Right ventricle myocardium inferior (tissue), 1 donor: Measurements from ENCODE around the gene BTBD9. TPM values are rescaled to one million over a fixed set of nuclear protein-coding genes. Genes with fewer than 3 reads are reported as not detected.
"Not testable (repeated sequence)": the region's sequence is repeated elsewhere in the genome, so short reads cannot be mapped to it uniquely, and the experiment has no call there.

Experiments
- ATAC-seq: fragments of 200-7000 bp; cut with Tn5 transposase; one replicate; pipeline ENCODE4 v1.9.1; 2020; ENCODE audit warnings: mild to moderate bottlenecking, moderate library complexity
- DNase-seq: peaks from one replicate; pipeline ENCODE4 v3.0.0; 2021; ENCODE audit errors: missing footprints
- intact Hi-C: fragments of 100-400 bp; cut with DNase I; formaldehyde crosslinking; loops from one replicate; pipeline ENCODE4 v1.11.0; 2022
- total RNA-seq: library from RNA; stranded (reverse); fragmentation: NEBNext Ultra II Directional; extraction: Animal tissue kit (Norgen Biotek cat#: 25700); gene quantifications from one replicate; pipeline ENCODE4 v1.2.1, GENCODE V29; 2021
- donor health status: DM: no; HTN: yes; CAD: no; lungs with severe emphysema.

The BTBD9 gene
- total RNA-seq, 1 donor from 2014 or later: 16.8 TPM

DNA sequence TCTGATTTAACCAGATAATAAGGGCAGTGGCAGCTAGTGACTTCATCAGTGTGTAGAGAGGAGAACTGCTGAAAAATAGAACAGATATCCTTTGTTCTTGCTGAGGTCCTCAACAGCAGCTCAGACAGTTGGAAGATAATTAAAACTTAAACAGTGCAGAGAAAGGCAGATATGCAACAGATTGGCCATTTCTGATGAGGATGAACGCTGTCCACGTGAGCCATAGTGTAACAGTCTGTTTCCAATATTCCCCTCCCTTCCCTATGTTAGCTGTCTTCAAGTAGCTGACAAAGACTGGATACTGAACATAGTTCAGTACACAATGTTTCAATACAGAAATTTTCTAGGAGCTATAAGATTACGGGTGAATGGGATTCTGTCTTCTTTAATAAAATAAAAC lies 291.4 kb downstream of the BTBD9 start:
- ATAC-seq (no peak), DNase-seq (no peak)
- intact Hi-C loops: no loop called here

DNA sequence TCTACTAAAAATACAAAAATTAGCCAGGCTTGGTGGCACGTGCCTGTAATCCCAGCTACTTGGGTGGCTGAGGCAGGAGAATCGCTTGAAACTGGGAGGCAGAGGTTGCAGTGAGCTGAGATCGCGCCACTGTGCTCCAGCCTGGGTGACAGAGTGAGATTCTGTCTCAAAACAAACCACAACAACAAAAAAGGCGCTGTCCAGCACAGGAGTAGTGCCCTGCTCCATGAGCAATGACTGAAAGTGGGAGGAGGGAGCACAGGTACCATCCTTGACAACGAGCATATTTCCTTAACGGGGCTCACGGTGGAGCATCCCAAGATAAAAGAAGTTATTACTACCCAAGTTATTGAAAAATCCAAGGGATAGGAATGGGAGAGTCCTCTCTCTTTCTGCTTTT lies 291.9 kb downstream of the BTBD9 start:
- DNase-seq, ATAC-seq, intact Hi-C loops: not testable (repeated sequence)

DNA sequence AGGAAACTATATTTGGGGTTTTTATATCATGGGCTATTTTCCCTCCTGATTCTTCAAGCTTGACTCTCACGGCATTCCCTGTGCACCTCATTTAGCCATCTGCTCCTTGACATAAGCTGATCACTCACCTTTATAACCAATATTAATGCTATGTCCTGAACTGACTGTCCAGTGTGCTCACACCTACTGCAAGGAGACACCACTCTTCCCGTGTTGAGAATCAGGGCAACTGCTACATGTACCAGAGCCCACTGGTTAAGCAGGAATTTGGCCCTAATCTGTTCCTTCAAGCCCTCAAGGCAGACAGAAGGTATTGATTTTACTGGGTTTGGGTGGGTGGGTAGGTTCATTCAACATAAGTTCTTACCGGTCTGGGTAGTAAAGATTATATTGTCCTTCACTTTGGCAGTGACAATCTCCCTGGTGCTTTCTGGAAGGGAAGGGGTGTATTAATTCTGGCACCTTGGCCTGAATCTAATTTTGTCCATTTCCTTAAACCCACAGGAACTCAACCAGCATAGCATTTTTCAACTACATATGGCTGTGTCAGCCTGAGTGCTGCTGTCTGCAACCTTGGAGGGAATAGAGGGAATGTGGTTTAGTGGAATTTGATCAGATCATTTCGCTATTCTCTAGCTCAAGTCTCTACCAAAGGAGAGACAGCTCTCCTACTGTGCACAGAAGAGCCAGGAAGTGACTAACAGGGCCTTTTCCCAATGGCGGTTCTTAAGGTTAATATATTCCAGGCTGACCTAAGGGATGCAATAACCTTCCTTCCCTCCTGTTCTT lies 293.2 kb downstream of the BTBD9 start:
- intact Hi-C loops: no loop called here
- ATAC-seq (no peak), DNase-seq (no peak)

DNA sequence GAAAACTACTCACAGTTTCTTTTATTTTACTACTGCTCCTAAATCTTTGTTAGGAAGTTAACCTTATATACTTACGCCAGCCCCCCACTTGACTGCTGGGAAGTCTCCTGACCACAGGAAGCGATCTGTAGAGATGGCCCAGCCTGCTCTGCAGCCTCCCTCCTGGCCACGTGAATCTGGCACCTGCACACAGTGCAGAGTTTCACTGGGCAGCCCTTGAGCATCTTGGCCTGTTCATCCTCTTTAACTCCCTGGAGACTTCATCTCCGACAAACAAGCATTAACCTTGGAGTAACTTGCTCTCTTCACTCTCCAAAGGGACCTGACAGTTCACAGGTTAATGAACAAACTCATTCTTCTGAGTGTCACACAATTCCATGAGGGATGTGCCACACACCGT lies 294.1 kb downstream of the BTBD9 start:
- no peak for ATAC-seq
- intact Hi-C loops: no loop called here
- DNase-seq: no peak

DNA sequence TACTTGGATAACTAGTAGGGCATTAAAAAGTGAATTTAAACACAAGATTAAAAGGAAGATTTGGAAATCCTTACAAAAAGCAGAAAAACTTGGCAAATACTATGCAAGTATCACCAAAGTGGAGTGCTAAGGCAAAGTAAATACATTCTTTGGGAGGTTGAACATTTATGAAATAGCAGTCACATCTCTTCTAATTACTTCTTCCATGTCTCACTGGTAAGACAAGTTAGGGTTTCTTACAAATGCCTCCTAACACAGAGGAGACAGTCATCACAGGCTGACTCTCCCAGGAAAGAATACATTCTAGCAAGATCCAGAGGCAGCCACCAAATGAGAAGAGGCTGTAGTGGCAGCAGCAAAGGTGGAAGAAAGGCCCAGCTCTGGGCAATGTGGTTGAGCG lies 298.2 kb downstream of the BTBD9 start:
- no peak for DNase-seq
- intact Hi-C loops: no loop called here
- ATAC-seq: no peak

DNA sequence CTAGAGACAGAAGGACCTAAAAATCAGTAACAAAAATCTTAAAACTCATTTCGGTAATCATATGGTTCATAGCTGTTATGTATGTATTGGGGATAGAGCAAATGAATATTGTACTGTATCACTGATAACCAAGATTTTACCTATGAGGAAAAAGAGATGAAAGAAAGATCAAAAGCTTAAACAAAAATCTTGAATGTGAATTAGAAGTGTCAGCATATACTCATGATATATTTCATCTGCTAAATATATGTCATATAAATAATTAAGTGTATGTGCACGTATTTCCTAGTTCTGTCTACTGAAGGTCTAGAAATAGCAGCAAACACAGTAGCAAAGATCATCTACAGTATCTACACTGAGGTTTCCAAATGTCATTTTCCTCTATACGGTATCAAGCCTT lies 299.8 kb downstream of the BTBD9 start:
- intact Hi-C loops: no loop called here
- ATAC-seq (no peak), DNase-seq (no peak)

DNA sequence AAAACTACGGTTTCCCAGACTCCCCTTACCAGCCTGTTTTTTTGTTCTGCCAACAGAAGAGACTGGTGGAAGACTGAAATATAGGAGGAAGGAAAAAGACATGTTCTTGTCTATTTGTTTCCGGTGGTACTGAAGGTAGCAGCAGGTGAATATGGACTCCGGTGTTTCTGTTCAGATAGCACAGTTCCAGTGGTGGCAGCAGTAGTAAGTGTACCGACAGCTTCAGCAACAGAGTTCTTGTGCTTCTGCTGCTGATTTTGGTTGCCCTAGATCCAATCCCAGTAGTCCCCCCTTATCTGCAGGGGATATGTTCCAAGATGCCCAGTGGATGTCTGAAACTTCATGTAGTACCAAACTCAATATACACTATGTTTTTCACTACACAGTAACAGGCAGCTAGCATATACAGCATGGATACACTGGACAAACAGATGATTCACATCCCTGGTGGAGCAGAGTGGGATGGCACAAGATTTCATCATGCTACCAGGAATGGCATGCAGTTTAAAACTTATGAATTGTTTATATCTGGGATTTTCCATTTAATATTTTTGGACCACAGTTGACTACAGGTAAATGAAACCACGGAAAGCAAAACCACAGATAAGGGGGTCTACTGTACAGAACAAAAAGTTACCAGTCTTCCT lies 301.8 kb downstream of the BTBD9 start:
- no peak for ATAC-seq
- intact Hi-C loops: no loop called here
- DNase-seq: no peak

DNA sequence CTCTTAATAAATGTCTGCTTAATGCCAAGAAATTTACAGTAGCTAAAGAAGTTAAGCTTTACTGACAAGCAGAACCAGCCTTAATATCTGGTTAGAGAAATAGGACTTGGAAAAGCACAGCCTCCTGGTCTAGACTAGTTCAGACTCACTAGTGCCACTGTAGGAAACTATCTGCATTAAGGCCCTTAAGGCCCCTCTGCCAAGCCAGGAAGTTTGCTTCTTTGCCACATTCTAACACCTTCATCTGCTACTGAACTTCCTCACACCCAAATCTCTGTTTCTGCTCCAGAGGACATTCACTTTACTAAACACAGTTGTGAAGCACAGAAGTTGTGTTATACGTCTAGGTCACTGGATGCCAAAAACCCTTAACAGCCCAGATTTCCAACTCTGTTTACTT lies 302.8 kb downstream of the BTBD9 start:
- ATAC-seq (no peak), DNase-seq (no peak)
- intact Hi-C loops: no loop called here

DNA sequence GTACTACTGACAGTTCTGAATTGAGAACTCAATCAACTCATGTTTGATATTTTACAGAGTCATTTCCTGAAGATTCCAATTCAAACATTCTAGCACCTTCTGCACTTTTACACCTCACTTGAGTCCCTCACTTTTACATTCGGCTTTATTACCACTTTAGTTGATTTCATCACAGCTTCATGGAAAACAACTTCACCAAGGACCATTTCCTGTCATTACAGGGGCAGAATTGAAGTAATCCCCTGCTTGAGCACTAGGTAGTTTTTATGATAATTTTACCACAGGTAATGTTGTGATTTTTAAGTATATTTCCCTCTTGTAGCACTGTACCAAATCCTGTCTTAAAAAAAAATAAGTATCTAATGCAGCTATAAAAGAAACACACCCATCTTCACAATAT lies 312.9 kb downstream of the BTBD9 start:
- DNase-seq (no peak), ATAC-seq (no peak)
- intact Hi-C loops: no loop called here

DNA sequence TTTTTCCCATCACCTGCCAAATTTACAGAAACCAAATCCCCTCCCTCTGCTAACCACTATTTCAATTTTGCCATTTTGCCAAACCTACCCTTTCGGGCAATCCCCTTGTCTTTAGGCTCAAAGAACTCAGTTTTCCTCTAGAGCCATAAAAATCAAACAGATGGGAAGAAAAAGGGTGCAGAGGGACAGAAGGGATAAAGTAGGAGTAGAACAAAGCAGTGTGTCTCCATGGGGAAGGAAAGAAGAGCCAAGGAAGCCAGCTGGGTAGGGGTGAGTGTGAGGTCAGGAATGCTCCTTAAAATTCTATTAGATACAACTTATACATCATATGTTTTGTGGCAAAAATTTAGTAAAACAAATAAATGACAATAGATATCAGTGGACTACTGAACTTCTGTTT lies 316.5 kb downstream of the BTBD9 start:
- DNase-seq: no peak
- intact Hi-C loops: no loop called here
- ATAC-seq: no peak

DNA sequence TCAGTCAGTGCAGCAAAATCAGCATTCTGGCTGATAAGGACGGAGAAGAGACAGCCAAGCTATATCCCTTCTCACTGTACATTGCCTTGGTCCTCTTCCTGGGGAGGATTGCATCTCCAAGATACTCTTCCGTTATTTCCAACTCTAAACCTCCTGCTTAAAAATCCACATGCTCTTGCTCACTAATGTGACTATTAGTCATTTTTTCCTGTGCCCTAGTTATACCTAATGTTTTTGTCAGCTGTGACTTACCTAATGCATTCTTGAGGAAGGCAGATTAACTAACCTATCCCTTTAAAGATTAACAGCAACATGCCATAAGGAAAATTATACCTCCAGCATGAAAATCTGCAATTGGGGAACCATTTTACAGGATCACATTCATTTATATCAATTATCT lies 317.6 kb downstream of the BTBD9 start:
- no peak for DNase-seq
- no peak for ATAC-seq
- intact Hi-C loops: no loop called here

DNA sequence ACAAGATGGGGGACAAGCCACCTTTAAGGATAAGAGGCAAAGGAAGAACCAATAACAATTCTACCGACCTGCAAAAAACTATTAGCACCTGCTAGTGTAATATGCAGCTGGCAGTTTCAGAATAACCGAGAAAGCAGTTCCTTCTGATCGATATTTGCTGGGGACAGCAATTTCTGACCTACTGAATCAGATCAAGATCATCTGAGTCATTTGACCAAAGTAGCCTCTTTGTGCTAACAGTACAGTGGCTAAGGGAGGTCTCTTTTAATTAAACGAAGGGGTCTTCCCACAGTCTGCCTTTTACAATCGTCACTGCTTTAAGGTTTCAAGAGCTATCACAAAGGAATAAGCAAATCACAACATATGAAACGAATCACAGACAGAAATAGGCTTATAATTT lies 318.9 kb downstream of the BTBD9 start:
- no peak for DNase-seq
- intact Hi-C loops: no loop called here
- no peak for ATAC-seq

DNA sequence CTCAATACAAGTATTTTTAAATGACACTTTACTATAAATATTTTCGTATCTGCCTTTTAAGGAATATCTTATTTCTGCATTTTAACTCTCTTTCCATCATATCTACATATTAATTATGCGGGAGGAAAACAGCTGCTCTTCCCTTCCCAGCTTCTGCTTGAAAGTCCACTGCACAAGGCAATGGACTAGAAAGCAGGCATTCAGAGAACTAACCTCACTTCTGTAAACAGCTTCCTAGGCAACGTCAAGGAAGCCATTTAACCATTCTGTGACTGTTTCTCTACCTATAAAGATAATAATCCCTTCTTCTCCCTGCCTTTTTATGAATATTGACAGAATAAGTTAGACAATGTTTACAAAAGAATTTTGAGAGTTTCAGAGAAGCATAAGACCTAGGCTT lies 319.4 kb downstream of the BTBD9 start:
- intact Hi-C loops: no loop called here
- ATAC-seq (no peak), DNase-seq (no peak)

DNA sequence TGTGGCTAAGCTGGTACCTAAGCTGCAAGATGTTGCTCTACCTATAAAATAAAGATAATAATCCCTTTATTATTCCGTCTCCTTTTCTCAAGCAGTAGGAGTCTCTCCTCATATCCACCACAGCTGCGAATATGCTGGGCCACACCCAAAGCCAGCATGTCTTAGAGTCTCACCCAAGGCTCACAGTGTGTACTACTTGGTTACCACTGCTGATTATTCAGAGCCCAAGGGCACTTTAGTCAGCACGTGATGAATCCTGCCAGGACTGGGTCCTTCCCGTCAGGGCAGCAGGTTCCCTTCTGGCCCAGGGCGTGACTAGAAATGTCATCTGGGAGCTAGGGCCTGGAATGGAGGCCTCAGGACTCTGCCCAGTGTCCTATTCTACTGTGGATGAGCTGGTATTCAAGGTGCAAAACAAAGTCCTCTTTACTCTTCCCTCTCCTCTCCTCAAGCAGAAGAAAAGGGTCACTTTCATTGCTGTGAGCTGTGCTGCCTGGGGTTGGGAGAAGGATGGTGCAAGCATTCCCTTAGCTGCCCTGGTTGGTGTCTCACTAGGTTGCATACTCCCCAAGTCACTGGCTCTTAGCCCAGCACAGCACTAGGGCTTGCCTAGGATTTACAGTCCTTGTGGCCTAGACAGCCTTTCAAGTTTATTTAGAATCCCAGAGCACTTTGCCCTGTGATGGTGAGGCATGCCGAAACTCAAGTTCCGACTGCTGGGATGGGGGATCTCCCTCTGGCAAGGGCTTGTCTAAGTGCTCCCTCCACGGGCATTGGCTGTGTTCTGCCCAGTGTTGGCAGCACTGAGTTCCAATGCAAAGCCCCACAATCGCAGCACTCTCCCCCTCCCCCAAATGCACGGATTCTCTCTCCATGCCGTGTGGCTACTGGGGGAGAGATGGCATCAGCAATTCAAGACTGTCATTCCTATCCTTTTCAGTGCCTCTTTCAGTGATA lies 320.2 kb downstream of the BTBD9 start:
- intact Hi-C loops: loop anchor here (5.0 kb wide), 1 partner anchor 667 kb away; no protein-coding TSS in a partner anchor
- ATAC-seq: no peak
- no peak for DNase-seq

DNA sequence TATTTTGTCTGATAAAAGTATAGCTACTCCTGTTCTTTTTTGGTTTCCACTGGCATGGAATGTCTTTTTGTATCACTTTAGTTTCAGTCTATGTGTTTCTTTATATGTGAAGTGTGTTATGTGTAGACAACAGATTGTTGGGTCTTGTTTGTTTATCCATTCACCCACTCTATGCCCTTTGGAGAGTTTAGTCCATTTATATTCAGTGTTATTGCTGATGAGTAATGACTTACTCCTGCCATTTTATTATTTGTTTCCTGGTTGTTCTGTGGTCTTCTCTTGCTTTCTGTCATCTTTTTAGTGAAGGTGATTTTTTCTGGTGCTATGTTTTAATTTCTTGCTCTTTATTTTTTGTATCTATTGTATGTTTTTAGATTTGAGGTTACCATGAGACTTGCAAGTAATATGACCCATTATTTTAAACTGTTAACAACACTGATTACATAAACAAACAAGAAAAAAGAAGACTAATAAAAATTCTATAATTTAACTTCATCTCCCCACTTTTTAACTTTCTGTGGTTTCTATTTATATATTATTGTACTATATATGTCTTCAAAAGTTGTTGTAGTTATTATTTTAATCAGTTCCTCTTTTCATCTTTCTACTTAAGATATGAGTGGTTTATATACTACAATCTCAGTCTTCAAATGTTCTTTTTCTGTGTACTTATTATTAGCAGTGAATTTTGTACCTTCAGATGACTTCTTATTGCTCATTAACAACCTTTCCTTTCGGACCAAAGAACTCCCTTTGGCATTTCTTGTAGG lies 323.4 kb downstream of the BTBD9 start:
- DNase-seq (no peak), ATAC-seq (no peak)
- intact Hi-C loops: loop anchor here (5.0 kb wide), 1 partner anchor 664 kb away; no protein-coding TSS in a partner anchor

DNA sequence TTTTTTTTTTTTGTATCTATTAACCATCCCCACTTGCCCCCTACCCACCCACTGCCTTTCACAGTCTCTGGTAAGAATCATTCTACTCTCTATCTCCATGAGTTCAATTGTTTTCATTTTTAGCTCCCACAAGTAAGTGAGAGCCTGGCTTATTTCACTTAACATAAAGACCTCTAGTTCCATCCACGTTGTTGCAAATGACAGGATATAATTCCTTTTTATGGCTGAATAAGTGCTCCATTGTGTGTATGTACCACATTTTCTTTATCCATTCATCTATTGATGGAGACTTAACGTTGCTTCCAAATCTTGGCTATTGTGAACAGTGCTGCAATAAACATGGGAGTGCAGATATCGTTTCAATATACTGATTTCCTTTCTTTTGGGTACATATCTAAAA lies 328.5 kb downstream of the BTBD9 start:
- ATAC-seq: no peak
- DNase-seq: no peak
- intact Hi-C loops: no loop called here

DNA sequence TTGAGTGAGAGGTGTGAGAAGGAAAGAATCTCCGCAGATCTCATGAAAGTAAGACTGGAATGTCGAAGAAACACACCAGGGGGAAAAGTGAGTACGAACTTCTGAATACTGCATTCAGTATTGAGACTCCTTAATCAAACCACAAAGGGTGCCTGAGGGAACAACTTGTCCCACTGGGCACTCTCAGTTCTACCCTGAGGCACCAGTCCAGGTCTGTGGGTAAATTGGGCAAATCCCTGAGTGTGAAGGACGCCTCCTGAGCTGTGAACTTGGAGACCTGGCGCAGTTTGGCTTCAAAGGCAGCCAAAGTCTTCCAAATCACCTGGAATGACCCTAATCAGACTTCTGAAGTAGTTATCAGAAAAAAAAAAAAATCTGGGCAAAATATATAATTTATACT lies 329.7 kb downstream of the BTBD9 start:
- ATAC-seq (peak; percentile 91), DNase-seq (no peak)
- intact Hi-C loops: no loop called here

DNA sequence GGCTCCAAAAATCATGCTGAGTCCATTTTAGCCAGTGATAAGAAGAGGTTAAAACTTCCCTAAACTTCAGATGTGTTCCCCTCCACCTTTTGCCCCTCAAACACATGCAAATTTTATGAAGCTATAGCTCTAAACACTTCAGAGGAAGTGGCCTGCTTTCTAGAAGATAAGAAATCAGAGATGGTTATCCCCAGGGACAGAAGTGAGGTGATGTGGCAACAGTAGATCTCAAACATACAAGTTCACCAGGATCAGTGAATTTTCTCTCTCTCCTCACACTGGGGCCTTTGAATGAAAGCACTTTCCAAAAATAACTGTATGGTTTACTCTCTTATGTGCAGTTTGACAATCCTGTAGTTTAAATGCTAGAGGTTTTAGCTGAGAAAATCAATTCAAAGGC lies 332.0 kb downstream of the BTBD9 start:
- ATAC-seq (no peak), DNase-seq (no peak)
- intact Hi-C loops: no loop called here

DNA sequence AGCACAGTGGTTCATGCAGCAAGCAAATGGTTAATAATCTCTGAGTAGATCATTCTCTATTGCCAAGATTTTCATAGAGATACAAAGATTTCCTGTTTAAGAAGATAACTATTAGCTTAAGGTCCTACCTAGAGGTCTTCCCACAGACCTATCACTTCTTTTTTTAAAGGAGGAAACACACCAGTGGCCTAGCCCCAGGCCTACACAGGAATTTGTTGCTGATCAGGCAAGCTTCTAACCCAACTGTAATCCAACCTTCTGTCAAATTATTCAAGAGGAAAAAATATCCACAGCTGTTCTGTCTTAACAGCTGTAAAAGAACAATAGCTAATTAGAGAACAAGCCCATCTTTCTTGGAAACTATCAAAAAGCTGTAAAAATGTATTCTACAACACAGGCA lies 332.8 kb downstream of the BTBD9 start:
- intact Hi-C loops: no loop called here

More for the DNA sequence above, 332.8 kb downstream of the BTBD9 start:
- DNase-seq (no peak), ATAC-seq (no peak)
